Neural cell (in vitro differentiated cells): ENCODE data around the gene DNHD1. TPM values are rescaled to one million over a fixed set of nuclear protein-coding genes. Genes with fewer than 3 reads are reported as not detected.

Experiments
- H2AFZ ChIP-seq: fragments of 200-600, 300-800 bp; sonication (generic), shearing (Covaris generic); 2 replicates; pipeline ENCODE4 v1.6.0; 2014; ENCODE audit warnings: low read depth, mild to moderate bottlenecking, antibody characterized with exemption, low read length, moderate library complexity
- H3F3A ChIP-seq: fragments of 200-600 bp; shearing (Covaris generic); 2 replicates; pipeline ENCODE4 v1.6.1; 2016; ENCODE audit warnings: mild to moderate bottlenecking, moderate library complexity, mixed read lengths, antibody characterized with exemption, low read length; ENCODE audit not compliant: insufficient read depth, poor library complexity, severe bottlenecking
- H3K27ac ChIP-seq: fragments of 200-600, 300-800 bp; sonication (generic), shearing (Covaris generic); 2 replicates; pipeline ENCODE4 v1.5.1; 2014; ENCODE audit warnings: mild to moderate bottlenecking, low read length, moderate library complexity
- H3K27me3 ChIP-seq: fragments of 300-800, 200-600 bp; sonication (generic), shearing (Covaris generic); 2 replicates; pipeline ENCODE4 v1.6.0; 2014; ENCODE audit warnings: mild to moderate bottlenecking, low read depth, low read length, moderate library complexity; ENCODE audit not compliant: insufficient read depth
- H3K36me3 ChIP-seq: fragments of 300-800, 200-600 bp; sonication (generic), shearing (Covaris generic); 2 replicates; pipeline ENCODE4 v1.5.1; 2014; ENCODE audit warnings: mild to moderate bottlenecking, antibody characterized with exemption, low read length, moderate library complexity; ENCODE audit not compliant: insufficient read depth
- H3K4me2 ChIP-seq: fragments of 300-800, 200-600 bp; sonication (generic), shearing (Covaris generic); 2 replicates; pipeline ENCODE4 v1.6.0; 2014; ENCODE audit warnings: mild to moderate bottlenecking, low read length
- H3K4me3 ChIP-seq: fragments of 300-800, 200-600 bp; sonication (generic), shearing (Covaris generic); 2 replicates; pipeline ENCODE4 v1.5.1; 2014; ENCODE audit warnings: mild to moderate bottlenecking, low read length, moderate library complexity
- H3K79me2 ChIP-seq: fragments of 200-600 bp; shearing (Covaris generic); replicated peaks from 2 replicates; pipeline ENCODE4 v1.6.0; 2014; ENCODE audit warnings: mild to moderate bottlenecking, low read length, moderate library complexity; ENCODE audit not compliant: insufficient read depth
- H3K9ac ChIP-seq: fragments of 300-800, 200-600 bp; sonication (generic), shearing (Covaris generic); 2 replicates; pipeline ENCODE4 v1.6.1; 2016; ENCODE audit warnings: mild to moderate bottlenecking, low read length, mixed read lengths
- H3K9me2 ChIP-seq: fragments of 200-600 bp; shearing (Covaris generic); 2 replicates; pipeline ENCODE4 v1.6.1; 2016; ENCODE audit warnings: mild to moderate bottlenecking, low read length, mixed read lengths; ENCODE audit not compliant: insufficient read depth
- H3K9me3 ChIP-seq: fragments of 200-600, 300-800 bp; sonication (generic), shearing (Covaris generic); 2 replicates; pipeline ENCODE4 v1.6.1; 2016; ENCODE audit warnings: mild to moderate bottlenecking, mixed run types, low read length, moderate library complexity, mixed read lengths
- H4K20me1 ChIP-seq: fragments of 200-600 bp; shearing (Covaris generic); 2 replicates; pipeline ENCODE4 v1.6.1; 2016; ENCODE audit warnings: mild to moderate bottlenecking, mixed run types; ENCODE audit not compliant: insufficient read depth
- CTCF ChIP-seq: fragments of 450-650 bp; IDR thresholded peaks from 2 replicates; pipeline ENCODE4 v1.5.1; 2014; ENCODE audit warnings: antibody characterized with exemption, mild to moderate bottlenecking, moderate library complexity; ENCODE audit not compliant: poor library complexity, severe bottlenecking
- EP300 ChIP-seq: fragments of 450-650 bp; conservative IDR thresholded peaks from 2 replicates; pipeline ENCODE4 v1.6.1; 2014; ENCODE audit warnings: antibody characterized with exemption, mild to moderate bottlenecking, moderate library complexity; ENCODE audit not compliant: poor library complexity, severe bottlenecking
- EZH2 ChIP-seq: fragments of 200-600, 300-800 bp; shearing (Covaris generic), sonication (generic); IDR thresholded peaks from 2 replicates; pipeline ENCODE4 v1.6.1; 2014; ENCODE audit warnings: antibody characterized with exemption, low read length, borderline replicate concordance, mild to moderate bottlenecking; ENCODE audit not compliant: insufficient read depth, poor library complexity, severe bottlenecking
- MXI1 ChIP-seq: fragments of 450-650 bp; conservative IDR thresholded peaks from 2 replicates; pipeline ENCODE4 v1.6.1; 2014; ENCODE audit warnings: antibody characterized with exemption, mild to moderate bottlenecking; ENCODE audit not compliant: poor library complexity, severe bottlenecking
- POLR2AphosphoS5 ChIP-seq: IDR thresholded peaks from 2 replicates; pipeline ENCODE4 v1.6.1; 2012
- RAD21 ChIP-seq: fragments of 450-650 bp; conservative IDR thresholded peaks from 2 replicates; pipeline ENCODE4 v1.6.1; 2014; ENCODE audit warnings: antibody characterized with exemption, mild to moderate bottlenecking, moderate library complexity
- SMC3 ChIP-seq: fragments of 450-650 bp; conservative IDR thresholded peaks from 2 replicates; pipeline ENCODE4 v1.6.1; 2014; ENCODE audit warnings: antibody characterized with exemption, mild to moderate bottlenecking, moderate library complexity; ENCODE audit not compliant: poor library complexity
- TAF1 ChIP-seq: IDR thresholded peaks from 2 replicates; pipeline ENCODE4 v1.6.1; 2012; ENCODE audit warnings: low read depth
- polyA plus RNA-seq: library from polyadenylated mRNA; depleted of rRNA; stranded (reverse); fragments of >200 nt; gene quantifications from 2 replicates; pipeline ENCODE4 v1.2.3, GENCODE V29; 2014
- TF ChIP-seq, protein P1 (sequence below): IDR thresholded peaks from 2 replicates; pipeline ENCODE4 v1.6.1; 2012; ENCODE audit warnings: borderline replicate concordance

Gene DNHD1
- polyA plus RNA-seq, 1 donor from 2014 or later: 5.1 TPM

DNA sequence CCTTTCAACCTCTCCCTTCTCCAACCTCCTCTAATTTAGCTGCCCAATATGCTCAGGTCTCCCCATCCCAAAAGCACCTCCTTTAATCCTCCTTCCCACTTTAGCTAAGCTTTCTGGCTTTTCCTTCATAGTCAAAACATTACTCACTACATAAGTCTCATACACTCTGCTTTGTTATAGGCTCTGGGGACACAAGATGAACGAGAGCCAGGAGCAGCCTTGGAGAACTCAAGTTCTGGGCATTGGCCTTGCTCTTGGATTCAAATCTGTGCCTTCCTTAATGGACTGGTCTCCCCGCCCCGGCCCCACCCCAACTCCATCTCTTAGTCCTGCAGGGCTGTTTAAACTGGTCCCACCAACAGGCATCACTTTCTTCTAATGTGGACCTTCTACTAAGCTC is 44.9 kb upstream of the DNHD1 start:
- no peaks in the 10 kb centered on the region for H4K20me1 ChIP-seq
- no peaks in the 10 kb centered on the region for H3K79me2 ChIP-seq
- no peak overlapping the region for H2AFZ ChIP-seq
- H3K4me2 ChIP-seq: no peak overlapping the region
- peaks cover 8% of the 10 kb centered on the region for H3K36me3 ChIP-seq
- no peaks in the 10 kb centered on the region for H3F3A ChIP-seq
- TF ChIP-seq EP300: no peak
- TF ChIP-seq, protein P1, sequence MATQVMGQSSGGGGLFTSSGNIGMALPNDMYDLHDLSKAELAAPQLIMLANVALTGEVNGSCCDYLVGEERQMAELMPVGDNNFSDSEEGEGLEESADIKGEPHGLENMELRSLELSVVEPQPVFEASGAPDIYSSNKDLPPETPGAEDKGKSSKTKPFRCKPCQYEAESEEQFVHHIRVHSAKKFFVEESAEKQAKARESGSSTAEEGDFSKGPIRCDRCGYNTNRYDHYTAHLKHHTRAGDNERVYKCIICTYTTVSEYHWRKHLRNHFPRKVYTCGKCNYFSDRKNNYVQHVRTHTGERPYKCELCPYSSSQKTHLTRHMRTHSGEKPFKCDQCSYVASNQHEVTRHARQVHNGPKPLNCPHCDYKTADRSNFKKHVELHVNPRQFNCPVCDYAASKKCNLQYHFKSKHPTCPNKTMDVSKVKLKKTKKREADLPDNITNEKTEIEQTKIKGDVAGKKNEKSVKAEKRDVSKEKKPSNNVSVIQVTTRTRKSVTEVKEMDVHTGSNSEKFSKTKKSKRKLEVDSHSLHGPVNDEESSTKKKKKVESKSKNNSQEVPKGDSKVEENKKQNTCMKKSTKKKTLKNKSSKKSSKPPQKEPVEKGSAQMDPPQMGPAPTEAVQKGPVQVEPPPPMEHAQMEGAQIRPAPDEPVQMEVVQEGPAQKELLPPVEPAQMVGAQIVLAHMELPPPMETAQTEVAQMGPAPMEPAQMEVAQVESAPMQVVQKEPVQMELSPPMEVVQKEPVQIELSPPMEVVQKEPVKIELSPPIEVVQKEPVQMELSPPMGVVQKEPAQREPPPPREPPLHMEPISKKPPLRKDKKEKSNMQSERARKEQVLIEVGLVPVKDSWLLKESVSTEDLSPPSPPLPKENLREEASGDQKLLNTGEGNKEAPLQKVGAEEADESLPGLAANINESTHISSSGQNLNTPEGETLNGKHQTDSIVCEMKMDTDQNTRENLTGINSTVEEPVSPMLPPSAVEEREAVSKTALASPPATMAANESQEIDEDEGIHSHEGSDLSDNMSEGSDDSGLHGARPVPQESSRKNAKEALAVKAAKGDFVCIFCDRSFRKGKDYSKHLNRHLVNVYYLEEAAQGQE: no peak
- TF ChIP-seq TAF1: no peak
- no peak for TF ChIP-seq CTCF
- no peak for TF ChIP-seq RAD21
- no peak for TF ChIP-seq EZH2
- TF ChIP-seq POLR2AphosphoS5: no peak
- no peak for TF ChIP-seq MXI1
- TF ChIP-seq SMC3: no peak
- no peak overlapping the region for H3K9ac ChIP-seq
- H3K27ac ChIP-seq: no peak overlapping the region
- H3K9me2 ChIP-seq: no peaks in the 10 kb centered on the region
- no peaks in the 10 kb centered on the region for H3K9me3 ChIP-seq
- no peaks in the 10 kb centered on the region for H3K27me3 ChIP-seq
- H3K4me3 ChIP-seq: no peak overlapping the region

DNA sequence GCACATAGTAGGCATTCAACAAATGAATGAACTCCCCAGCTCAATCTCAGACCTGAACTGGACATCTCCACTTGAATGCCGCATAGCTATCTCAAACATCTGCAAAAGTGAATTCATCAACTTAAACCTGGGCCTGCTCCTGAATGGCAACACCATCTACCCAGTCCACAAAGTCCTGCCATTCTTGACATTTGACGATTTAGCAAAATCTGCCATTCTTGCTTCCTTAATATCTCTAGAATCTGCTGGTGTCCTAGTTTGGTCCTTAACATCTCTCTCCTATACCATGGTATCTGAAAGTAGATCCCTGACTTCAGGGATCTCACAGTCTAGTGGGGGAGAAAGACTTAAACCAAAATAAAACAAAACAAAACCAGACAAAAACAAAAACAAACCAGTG is 43.9 kb upstream of the DNHD1 start:
- H3K9me3 ChIP-seq: no peaks in the 10 kb centered on the region
- no peaks in the 10 kb centered on the region for H3F3A ChIP-seq
- H3K79me2 ChIP-seq: no peaks in the 10 kb centered on the region
- no peaks in the 10 kb centered on the region for H3K9me2 ChIP-seq
- no peaks in the 10 kb centered on the region for H3K27me3 ChIP-seq
- no peak overlapping the region for H3K9ac ChIP-seq
- H2AFZ ChIP-seq: no peak overlapping the region
- H3K4me3 ChIP-seq: no peak overlapping the region
- no peaks in the 10 kb centered on the region for H4K20me1 ChIP-seq
- H3K4me2 ChIP-seq: no peak overlapping the region
- peaks cover 8% of the 10 kb centered on the region for H3K36me3 ChIP-seq
- no peak overlapping the region for H3K27ac ChIP-seq
- no peak for TF ChIP-seq SMC3
- no peak for TF ChIP-seq EP300
- TF ChIP-seq MXI1: no peak
- no peak for TF ChIP-seq TAF1
- no peak for TF ChIP-seq EZH2
- TF ChIP-seq, protein P1: no peak
- no peak for TF ChIP-seq POLR2AphosphoS5
- TF ChIP-seq RAD21: no peak
- no peak for TF ChIP-seq CTCF
